Astrocyte (in vitro differentiated cells and primary cell): ENCODE measurements around the gene SLC30A4. TPM values are rescaled to one million over a fixed set of nuclear protein-coding genes. Genes with fewer than 3 reads are reported as not detected.
"Not testable (repeated sequence)": the region's sequence is repeated elsewhere in the genome, so short reads cannot be mapped to it uniquely, and the experiment has no call there.

Experiments used
- DNase-seq: peaks from one replicate; pipeline ENCODE4 v3.0.0-alpha.2; 2010; ENCODE audit warnings: low read depth
- FAIRE-seq: peaks from 2 replicates; lab custom pipeline; 2011; peaks lifted over from hg19 to GRCh38; lab: Jason Lieb, UNC
- H2AFZ ChIP-seq: 2 replicates; pipeline ENCODE4 v1.6.0; 2012; ENCODE audit warnings: low read depth, low read length, inconsistent platforms
- H3K27ac ChIP-seq: 2 replicates; pipeline ENCODE4 v1.5.1; 2011; ENCODE audit warnings: low read depth, low read length, inconsistent platforms
- H3K27me3 ChIP-seq: 2 replicates; pipeline ENCODE4 v1.6.0; 2011; ENCODE audit warnings: low read length, inconsistent platforms; ENCODE audit not compliant: insufficient read depth
- H3K36me3 ChIP-seq: 2 replicates; pipeline ENCODE4 v1.5.1; 2011; ENCODE audit warnings: low read length, inconsistent platforms; ENCODE audit not compliant: insufficient read depth
- H3K4me1 ChIP-seq: 2 replicates; pipeline ENCODE4 v1.5.1; 2011; ENCODE audit warnings: low read length, inconsistent platforms; ENCODE audit not compliant: insufficient read depth
- H3K4me2 ChIP-seq: 2 replicates; pipeline ENCODE4 v1.6.0; 2012; ENCODE audit warnings: low read length, inconsistent platforms
- H3K4me3 ChIP-seq: 2 replicates; pipeline ENCODE4 v1.5.1; 2011; ENCODE audit warnings: low read depth, mild to moderate bottlenecking, low read length, inconsistent platforms; ENCODE audit not compliant: insufficient read depth
- H3K79me2 ChIP-seq: 2 replicates; pipeline ENCODE4 v1.6.0; 2012; ENCODE audit warnings: mild to moderate bottlenecking, low read length, inconsistent platforms; ENCODE audit not compliant: insufficient read depth
- H3K9ac ChIP-seq: 2 replicates; pipeline ENCODE4 v1.6.0; 2012; ENCODE audit warnings: mild to moderate bottlenecking, low read length, inconsistent platforms
- H3K9me3 ChIP-seq: 2 replicates; pipeline ENCODE4 v1.5.1; 2012; ENCODE audit warnings: low read depth, mild to moderate bottlenecking, low read length, inconsistent platforms; ENCODE audit not compliant: insufficient read depth
- H4K20me1 ChIP-seq: 2 replicates; pipeline ENCODE4 v1.6.0; 2012; ENCODE audit warnings: low read length, inconsistent platforms; ENCODE audit not compliant: insufficient read depth
- H3K27ac Mint-ChIP-seq: one replicate; pipeline ENCODE4 v1.8.0; 2021; ENCODE audit warnings: mild to moderate bottlenecking, mixed read lengths; ENCODE audit not compliant: unreplicated experiment
- H3K27me3 Mint-ChIP-seq: one replicate; pipeline ENCODE4 v1.8.0; 2021; ENCODE audit warnings: low read depth, mixed read lengths; ENCODE audit not compliant: unreplicated experiment
- H3K36me3 Mint-ChIP-seq: one replicate; pipeline ENCODE4 v1.8.0; 2021; ENCODE audit warnings: low read depth, mixed read lengths; ENCODE audit not compliant: unreplicated experiment
- H3K4me1 Mint-ChIP-seq: one replicate; pipeline ENCODE4 v1.8.0; 2021; ENCODE audit warnings: low read depth, mixed read lengths; ENCODE audit not compliant: unreplicated experiment
- H3K4me3 Mint-ChIP-seq: one replicate; pipeline ENCODE4 v1.8.0; 2021; ENCODE audit warnings: mild to moderate bottlenecking, moderate library complexity, mixed read lengths; ENCODE audit not compliant: unreplicated experiment
- H3K9me3 Mint-ChIP-seq: one replicate; pipeline ENCODE4 v1.8.0; 2021; ENCODE audit warnings: mild to moderate bottlenecking, mixed read lengths; ENCODE audit not compliant: unreplicated experiment
- EZH2 ChIP-seq: IDR thresholded peaks from 2 replicates; pipeline ENCODE4 v1.6.1; 2012; ENCODE audit warnings: mild to moderate bottlenecking, low read length, inconsistent platforms; ENCODE audit not compliant: insufficient read depth
- total RNA-seq: library from RNA; stranded (reverse); gene quantifications from 2 replicates; pipeline ENCODE4 v1.2.1, GENCODE V29; 2021
- TF ChIP-seq, protein P1 (sequence below): IDR thresholded peaks from 2 replicates; pipeline ENCODE4 v1.5.1; 2011; ENCODE audit warnings: low read depth, mild to moderate bottlenecking, inconsistent platforms, low read length, moderate library complexity; ENCODE audit not compliant: insufficient read depth

The SLC30A4 gene
- total RNA-seq, 1 donor from 2014 or later = 8.0 TPM

DNA sequence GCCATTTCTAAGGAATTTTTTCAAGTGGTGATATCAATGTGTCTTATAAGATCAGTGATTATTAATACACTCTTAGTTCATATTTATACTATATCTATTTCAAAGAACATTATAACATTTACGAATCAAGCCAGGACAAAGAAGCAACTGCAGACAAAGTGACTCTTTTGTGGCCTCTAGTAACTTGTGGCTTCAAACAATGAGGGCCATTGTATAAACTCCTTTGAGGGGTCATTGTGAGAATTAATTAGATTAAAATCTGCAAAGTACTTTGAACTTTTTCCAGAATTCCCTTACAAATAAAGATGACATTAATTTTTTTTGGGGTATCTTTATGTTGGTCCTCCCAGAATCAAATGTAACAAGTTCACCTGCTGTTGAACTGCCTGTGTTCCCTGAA is 12.3 kb upstream of the SLC30A4 start:
- Mint-ChIP-seq H3K27ac (no peak overlapping the region), H3K36me3 (no peaks in the 10 kb centered on the region), H3K4me3 (no peak overlapping the region), H3K27me3 (no peaks in the 10 kb centered on the region), H3K9me3 (no peaks in the 10 kb centered on the region), H3K4me1 (peaks cover 12% of the 10 kb centered on the region)
- Histone ChIP-seq H3K27me3 (no peaks in the 10 kb centered on the region), H3K9me3 (no peaks in the 10 kb centered on the region), H3K36me3 (no peaks in the 10 kb centered on the region), H4K20me1 (no peaks in the 10 kb centered on the region), H2AFZ (no peak overlapping the region), H3K4me2 (no peak overlapping the region), H3K4me3 (no peak overlapping the region), H3K27ac (no peak overlapping the region), H3K79me2 (no peaks in the 10 kb centered on the region), H3K9ac (no peak overlapping the region), H3K4me1 (no peaks in the 10 kb centered on the region)
- no peak for TF ChIP-seq EZH2
- TF ChIP-seq, protein P1, sequence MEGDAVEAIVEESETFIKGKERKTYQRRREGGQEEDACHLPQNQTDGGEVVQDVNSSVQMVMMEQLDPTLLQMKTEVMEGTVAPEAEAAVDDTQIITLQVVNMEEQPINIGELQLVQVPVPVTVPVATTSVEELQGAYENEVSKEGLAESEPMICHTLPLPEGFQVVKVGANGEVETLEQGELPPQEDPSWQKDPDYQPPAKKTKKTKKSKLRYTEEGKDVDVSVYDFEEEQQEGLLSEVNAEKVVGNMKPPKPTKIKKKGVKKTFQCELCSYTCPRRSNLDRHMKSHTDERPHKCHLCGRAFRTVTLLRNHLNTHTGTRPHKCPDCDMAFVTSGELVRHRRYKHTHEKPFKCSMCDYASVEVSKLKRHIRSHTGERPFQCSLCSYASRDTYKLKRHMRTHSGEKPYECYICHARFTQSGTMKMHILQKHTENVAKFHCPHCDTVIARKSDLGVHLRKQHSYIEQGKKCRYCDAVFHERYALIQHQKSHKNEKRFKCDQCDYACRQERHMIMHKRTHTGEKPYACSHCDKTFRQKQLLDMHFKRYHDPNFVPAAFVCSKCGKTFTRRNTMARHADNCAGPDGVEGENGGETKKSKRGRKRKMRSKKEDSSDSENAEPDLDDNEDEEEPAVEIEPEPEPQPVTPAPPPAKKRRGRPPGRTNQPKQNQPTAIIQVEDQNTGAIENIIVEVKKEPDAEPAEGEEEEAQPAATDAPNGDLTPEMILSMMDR = no peak
- DNase-seq (no peak), FAIRE-seq (no peak)

DNA sequence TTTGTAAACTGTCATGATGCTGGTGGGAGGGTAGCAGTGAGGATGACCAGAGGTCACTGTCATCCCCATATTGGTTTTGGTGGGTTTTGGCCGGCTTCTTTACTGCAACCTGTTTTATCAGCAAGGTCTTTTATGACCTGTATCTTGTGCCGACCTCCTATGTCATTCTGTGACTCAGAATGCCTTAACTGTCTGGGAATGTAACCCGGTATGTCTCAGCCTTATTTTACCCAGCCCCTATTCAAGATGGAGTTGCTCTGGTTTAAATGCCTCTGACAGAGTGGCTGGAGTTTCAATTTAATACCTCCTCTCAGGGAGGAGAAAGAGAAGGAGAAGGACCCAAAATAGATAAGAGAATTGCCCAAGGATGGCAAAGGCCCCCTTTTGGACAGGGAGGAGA is 10.3 kb upstream of the SLC30A4 start:
- DNase-seq = peak; percentile 52
- not testable (repeated sequence) for H3K79me2 ChIP-seq, FAIRE-seq, H3K27ac ChIP-seq, H3K4me3 ChIP-seq, H3K9ac ChIP-seq, H3K36me3 ChIP-seq, H3K4me1 ChIP-seq, H3K9me3 Mint-ChIP-seq, H3K36me3 Mint-ChIP-seq, H2AFZ ChIP-seq, H4K20me1 ChIP-seq, H3K27me3 ChIP-seq, H3K9me3 ChIP-seq, H3K4me2 ChIP-seq, H3K4me3 Mint-ChIP-seq, H3K27me3 Mint-ChIP-seq
- Mint-ChIP-seq H3K4me1 (peaks cover 12% of the 10 kb centered on the region), H3K27ac (peak overlapping the region; percentile 98)

GRCh38 chr15:45529613-45530012 is 7.1 kb upstream of the SLC30A4 start:
- no peak for DNase-seq

More at GRCh38 chr15:45529613-45530012, 7.1 kb upstream of the SLC30A4 start:
- Histone ChIP-seq H3K79me2 (no peaks in the 10 kb centered on the region), H3K27me3 (peaks cover 2% of the 10 kb centered on the region), H3K36me3 (no peaks in the 10 kb centered on the region), H3K9ac (no peak overlapping the region), H3K4me3 (no peak overlapping the region), H3K4me1 (no peaks in the 10 kb centered on the region), H3K27ac (no peak overlapping the region), H3K4me2 (no peak overlapping the region), H3K9me3 (no peaks in the 10 kb centered on the region), H2AFZ (no peak overlapping the region), H4K20me1 (no peaks in the 10 kb centered on the region)
- peaks cover 7% of the 10 kb centered on the region for H3K27me3 Mint-ChIP-seq
- FAIRE-seq = no peak
- TF ChIP-seq EZH2 = no peak
- TF ChIP-seq, protein P1 = no peak
- H3K9me3 Mint-ChIP-seq = no peaks in the 10 kb centered on the region
- H3K4me3 Mint-ChIP-seq = no peak overlapping the region
- no peaks in the 10 kb centered on the region for H3K36me3 Mint-ChIP-seq
- peaks cover 12% of the 10 kb centered on the region for H3K4me1 Mint-ChIP-seq
- no peak overlapping the region for H3K27ac Mint-ChIP-seq
